Esophagus muscularis mucosa (tissue), 4 donors: ENCODE data around the gene RER1. TPM values are rescaled to one million over a fixed set of nuclear protein-coding genes. Genes with fewer than 3 reads are reported as not detected.
A peak's percentile ranks its signal among the peaks of the same experiment; 100 is the strongest.

Source experiments
- DNase-seq: peaks from one replicate; pipeline ENCODE4 v3.0.0-alpha.2; 2017; ENCODE audit errors: extremely low spot score
- H3K27ac ChIP-seq, 4 donors: fragments of 200-600 bp; sonication (generic); replicated peaks in 1 of 4; 1 replicate in 3 of 4; 2 replicates in 1 of 4; pipeline ENCODE4 v1.5.1; 2016 to 2019; ENCODE audit warnings: mild to moderate bottlenecking in 1 of 4
- H3K27me3 ChIP-seq, 4 donors: fragments of 200-600 bp; sonication (generic); one replicate each; pipeline versions ENCODE4 v1.5.1 to v1.6.0; 2016 to 2019
- H3K36me3 ChIP-seq, 4 donors: fragments of 200-600 bp; sonication (generic); one replicate each; pipeline ENCODE4 v1.5.1; 2016 to 2019
- H3K4me1 ChIP-seq, 4 donors: fragments of 200-600 bp; sonication (generic); one replicate each; pipeline ENCODE4 v1.5.1; 2016 to 2019
- H3K4me3 ChIP-seq, 4 donors: fragments of 200-600 bp; sonication (generic); 1 replicate in 2 of 4; 2 replicates in 2 of 4; pipeline ENCODE4 v1.5.1; 2016 to 2019; ENCODE audit warnings: mild to moderate bottlenecking in 4 of 4, moderate library complexity in 1 of 4
- H3K9me3 ChIP-seq, 4 donors: fragments of 200-600 bp; sonication (generic); 1 replicate in 3 of 4; 2 replicates in 1 of 4; pipeline ENCODE4 v1.5.1; 2016 to 2019
- EP300 ChIP-seq: sonication (generic); formaldehyde crosslinking; IDR thresholded peaks from one replicate; pipeline ENCODE4 v1.6.1; 2017; ENCODE audit warnings: antibody characterized with exemption
- POLR2A ChIP-seq: fragments of 450-650 bp; IDR thresholded peaks from one replicate; pipeline ENCODE4 v1.6.1; 2017; ENCODE audit warnings: antibody characterized with exemption, moderate library complexity, mild to moderate bottlenecking, low read depth
- POLR2AphosphoS5 ChIP-seq, 2 donors: sonication (generic); formaldehyde crosslinking; IDR thresholded peaks; one replicate each; pipeline ENCODE4 v1.6.1; 2017; ENCODE audit warnings: antibody characterized with exemption in 2 of 2
- WGBS: methylation state at CpG from one replicate; pipeline ENCODE4 v1.1.5; 2018; 5-methylcytosine and 5-hydroxymethylcytosine counted together
- intact Hi-C: fragments of 100-400 bp; cut with DNase I; formaldehyde crosslinking; loops from one replicate; pipeline ENCODE4 v1.15.1; 2023
- total RNA-seq, 4 donors: library from RNA; depleted of rRNA; stranded (reverse); fragments of >200 nt; gene quantifications; one replicate each; pipeline versions ENCODE4 v1.1.0 to v1.2.1, GENCODE V29; 2016
- TF ChIP-seq, protein P1 (sequence below), 3 experiments: fragments of 200-600 bp in 2 of 3; fragments of 450-650 bp in 1 of 3; sonication (generic) in 2 of 3; IDR thresholded peaks; one replicate each; pipeline ENCODE4 v1.5.1; 2017 to 2019; ENCODE audit warnings: antibody characterized with exemption in 3 of 3, mild to moderate bottlenecking in 2 of 3, moderate library complexity in 1 of 3

RER1 gene
- total RNA-seq, 4 donors from 2014 or later, result 47.3 to 67.3 (median 56.4) TPM

GRCh38 chr1:2352341-2352896, 39.2 kb upstream of the RER1 start:
- no peak overlapping the region for H3K27ac ChIP-seq
- peaks cover 3 to 33% (median 28%) of the 10 kb centered on the region in 4 donors for H3K4me1 ChIP-seq
- WGBS, result 50% methylated on average over 2 of the region's 11 CpGs
- no peaks in the 10 kb centered on the region for H3K27me3 ChIP-seq
- no peaks in the 10 kb centered on the region for H3K36me3 ChIP-seq
- no peak overlapping the region for H3K4me3 ChIP-seq
- no peak for DNase-seq
- H3K9me3 ChIP-seq, result no peaks in the 10 kb centered on the region
- no peak for TF ChIP-seq POLR2AphosphoS5 (IDR thresholded peaks at IDR 0.05)
- TF ChIP-seq EP300, result no peak
- TF ChIP-seq POLR2A, result no peak
- TF ChIP-seq, protein P1, sequence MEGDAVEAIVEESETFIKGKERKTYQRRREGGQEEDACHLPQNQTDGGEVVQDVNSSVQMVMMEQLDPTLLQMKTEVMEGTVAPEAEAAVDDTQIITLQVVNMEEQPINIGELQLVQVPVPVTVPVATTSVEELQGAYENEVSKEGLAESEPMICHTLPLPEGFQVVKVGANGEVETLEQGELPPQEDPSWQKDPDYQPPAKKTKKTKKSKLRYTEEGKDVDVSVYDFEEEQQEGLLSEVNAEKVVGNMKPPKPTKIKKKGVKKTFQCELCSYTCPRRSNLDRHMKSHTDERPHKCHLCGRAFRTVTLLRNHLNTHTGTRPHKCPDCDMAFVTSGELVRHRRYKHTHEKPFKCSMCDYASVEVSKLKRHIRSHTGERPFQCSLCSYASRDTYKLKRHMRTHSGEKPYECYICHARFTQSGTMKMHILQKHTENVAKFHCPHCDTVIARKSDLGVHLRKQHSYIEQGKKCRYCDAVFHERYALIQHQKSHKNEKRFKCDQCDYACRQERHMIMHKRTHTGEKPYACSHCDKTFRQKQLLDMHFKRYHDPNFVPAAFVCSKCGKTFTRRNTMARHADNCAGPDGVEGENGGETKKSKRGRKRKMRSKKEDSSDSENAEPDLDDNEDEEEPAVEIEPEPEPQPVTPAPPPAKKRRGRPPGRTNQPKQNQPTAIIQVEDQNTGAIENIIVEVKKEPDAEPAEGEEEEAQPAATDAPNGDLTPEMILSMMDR (IDR thresholded peaks at IDR 0.05), result no peak
- intact Hi-C loops, result no loop called here

DNA sequence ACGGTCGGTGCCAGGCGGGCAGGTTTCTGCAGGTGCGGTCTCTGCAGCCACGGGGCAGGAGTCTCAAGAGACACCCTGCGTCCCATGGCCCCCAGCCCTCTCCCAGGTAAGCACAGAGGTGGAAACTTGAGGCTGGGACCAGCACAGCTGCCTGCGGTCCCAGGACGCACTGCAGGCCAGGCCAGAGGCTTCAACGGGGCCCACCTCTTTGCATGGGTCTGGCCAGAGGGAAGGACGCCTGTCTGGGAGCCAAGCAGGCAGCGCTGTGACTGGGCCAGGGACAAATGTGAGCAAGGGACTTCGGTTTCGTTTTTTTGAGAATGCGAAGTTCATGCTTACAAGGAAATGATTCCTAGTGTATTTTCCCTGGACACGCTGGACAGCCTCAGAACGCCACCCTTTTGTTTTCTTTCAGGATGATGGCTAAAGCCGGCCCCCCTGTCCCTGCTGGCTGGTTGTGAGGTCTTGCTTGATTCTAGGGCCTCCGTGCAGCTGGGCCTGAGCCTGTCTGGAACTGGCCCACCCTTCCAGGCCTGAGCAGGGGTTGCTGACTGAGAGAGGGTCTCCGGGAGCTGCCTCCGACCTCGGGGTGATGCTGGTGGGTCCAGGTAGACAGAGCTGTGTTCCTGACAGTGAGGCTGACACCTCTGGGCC, 38.6 kb upstream of the RER1 start:
- no peaks in the 10 kb centered on the region for H3K9me3 ChIP-seq
- intact Hi-C loops, result no loop called here
- no peak for DNase-seq
- no peaks in the 10 kb centered on the region for H3K27me3 ChIP-seq
- peak overlapping the region; percentile 42 to 57 (median 43) for H3K27ac ChIP-seq
- peaks cover 3 to 37% (median 28%) of the 10 kb centered on the region in 4 donors for H3K4me1 ChIP-seq
- 71% methylated on average over 8 of the region's 21 CpGs for WGBS
- H3K4me3 ChIP-seq, result no peak overlapping the region
- no peak for TF ChIP-seq POLR2AphosphoS5 (IDR thresholded peaks at IDR 0.05)
- TF ChIP-seq POLR2A, result no peak
- TF ChIP-seq, protein P1 (IDR thresholded peaks at IDR 0.05), result no peak
- TF ChIP-seq EP300, result no peak
- peaks cover 0 to 5% (median 0%) of the 10 kb centered on the region in 4 donors for H3K36me3 ChIP-seq

GRCh38 chr1:2353551-2354438, 37.8 kb upstream of the RER1 start:
- Histone ChIP-seq H3K27ac (peak overlapping the region; percentile 42 to 57 (median 43)), H3K4me1 (peaks cover 3 to 37% (median 28%) of the 10 kb centered on the region in 4 donors), H3K27me3 (no peaks in the 10 kb centered on the region), H3K4me3 (no peak overlapping the region), H3K9me3 (no peaks in the 10 kb centered on the region), H3K36me3 (peaks cover 0 to 7% (median 0%) of the 10 kb centered on the region in 4 donors)
- intact Hi-C loops, result no loop called here
- TF ChIP-seq EP300, result no peak
- TF ChIP-seq POLR2A, result no peak
- TF ChIP-seq, protein P1 (IDR thresholded peaks at IDR 0.05), result no peak
- TF ChIP-seq POLR2AphosphoS5 (IDR thresholded peaks at IDR 0.05), result no peak
- 88% methylated on average over 25 of the region's 28 CpGs for WGBS
- DNase-seq, result no peak

GRCh38 chr1:2354511-2355372, 36.9 kb upstream of the RER1 start:
- 62% methylated on average over 30 of the region's 38 CpGs for WGBS
- Histone ChIP-seq H3K27me3 (no peaks in the 10 kb centered on the region), H3K4me3 (no peak overlapping the region), H3K36me3 (peaks cover 0 to 7% (median 0%) of the 10 kb centered on the region in 4 donors), H3K27ac (peak overlapping the region; percentile 22 to 62 (median 45)), H3K4me1 (peaks cover 3 to 38% (median 33%) of the 10 kb centered on the region in 4 donors), H3K9me3 (no peaks in the 10 kb centered on the region)
- no peak for DNase-seq
- intact Hi-C loops, result no loop called here
- TF ChIP-seq, protein P1 (IDR thresholded peaks at IDR 0.05), result no peak
- TF ChIP-seq EP300 (no peak), POLR2AphosphoS5 (IDR thresholded peaks at IDR 0.05) (no peak), POLR2A (no peak)
